GM12874 (cell line): Measurements from ENCODE around the gene ALDH1L1.

Experiments used
- CTCF ChIP-seq: IDR thresholded peaks from 2 replicates; pipeline ENCODE4 v1.5.1; 2011; ENCODE audit warnings: low read depth, mild to moderate bottlenecking, control low read depth, low read length, moderate library complexity; ENCODE audit not compliant: insufficient read depth

The ALDH1L1 gene

GRCh38 chr3:126085841-126086240 is 94.5 kb downstream of the ALDH1L1 start:
- no peak for TF ChIP-seq CTCF

- no peak for TF ChIP-seq CTCF
These were observed 95.1 kb downstream of the ALDH1L1 start for GRCh38 chr3:126085276-126085675.

- no peak for TF ChIP-seq CTCF
These were observed 95.6 kb downstream of the ALDH1L1 start for GRCh38 chr3:126084768-126085180.

GRCh38 chr3:126083913-126084767 is 96.2 kb downstream of the ALDH1L1 start, which contains the start of gene SLC41A3:
SLC41A3 (minus strand) TSS chr3:126084124; CDS start chr3:126068219, 15,905 bp downstream.
- peak; percentile 68 for TF ChIP-seq CTCF

- no peak for TF ChIP-seq CTCF
These were observed 96.9 kb downstream of the ALDH1L1 start for GRCh38 chr3:126083511-126083912.

GRCh38 chr3:126083138-126083445 is 97.3 kb downstream of the ALDH1L1 start:
- no peak for TF ChIP-seq CTCF

GRCh38 chr3:126082362-126083137 is 97.8 kb downstream of the ALDH1L1 start:
- no peak for TF ChIP-seq CTCF
